Activated T-cell treated with anti-CD3 and anti-CD28 coated beads, Interleukin-2, amount 50 U/mL, for 1 hour (primary cell): ENCODE data around the gene ARL17B.
A peak's percentile ranks its signal among the peaks of the same experiment; 100 is the strongest.
"Not testable (repeated sequence)": the region's sequence is repeated elsewhere in the genome, so short reads cannot be mapped to it uniquely, and the experiment has no call there.

Experiments
- DNase-seq: peaks from one replicate; pipeline ENCODE4 v3.0.0-alpha.2; 2020

Gene ARL17B

GRCh38 chr17:46287587-46287986 lies 74.0 kb downstream of the ARL17B start:
- DNase-seq, result not testable (repeated sequence)

- DNase-seq, result not testable (repeated sequence)
Measured at GRCh38 chr17:46286764-46287221, 74.8 kb downstream of the ARL17B start.

- not testable (repeated sequence) for DNase-seq
Measured at GRCh38 chr17:46285500-46285899, 76.1 kb downstream of the ARL17B start.

- not testable (repeated sequence) for DNase-seq
Measured at GRCh38 chr17:46284467-46284866, 77.1 kb downstream of the ARL17B start.

- not testable (repeated sequence) for DNase-seq
Measured at GRCh38 chr17:46282635-46283034, 78.9 kb downstream of the ARL17B start.

GRCh38 chr17:46281336-46281735 lies 80.2 kb downstream of the ARL17B start:
- DNase-seq, result not testable (repeated sequence)

GRCh38 chr17:46276728-46277479 lies 84.7 kb downstream of the ARL17B start:
- not testable (repeated sequence) for DNase-seq

- no peak for DNase-seq
Measured at GRCh38 chr17:46274238-46274637, 87.3 kb downstream of the ARL17B start.

- DNase-seq, result no peak
Measured at GRCh38 chr17:46273541-46274236, 87.9 kb downstream of the ARL17B start.

- no peak for DNase-seq
Measured at GRCh38 chr17:46270032-46270431, 91.5 kb downstream of the ARL17B start.

- peak; percentile 86 for DNase-seq
Measured at GRCh38 chr17:46266656-46267544, 94.7 kb downstream of the ARL17B start.

- DNase-seq, result not testable (repeated sequence)
Measured at GRCh38 chr17:46266063-46266655, 95.4 kb downstream of the ARL17B start.

- DNase-seq, result peak; percentile 45
Measured at GRCh38 chr17:46264456-46265198, 96.9 kb downstream of the ARL17B start.

GRCh38 chr17:46262271-46262670 lies 99.3 kb downstream of the ARL17B start:
- DNase-seq, result no peak

GRCh38 chr17:46259845-46260661 lies 101.5 kb downstream of the ARL17B start:
- peak; percentile 27 for DNase-seq

- DNase-seq, result not testable (repeated sequence)
Measured at GRCh38 chr17:46256369-46256768, 105.2 kb downstream of the ARL17B start.

GRCh38 chr17:46254215-46254614 lies 107.4 kb downstream of the ARL17B start:
- not testable (repeated sequence) for DNase-seq

GRCh38 chr17:46253722-46254121 lies 107.8 kb downstream of the ARL17B start:
- peak; percentile 79 for DNase-seq

GRCh38 chr17:46252804-46253203 lies 108.8 kb downstream of the ARL17B start:
- DNase-seq, result not testable (repeated sequence)

- not testable (repeated sequence) for DNase-seq
Measured at GRCh38 chr17:46249153-46249552, 112.4 kb downstream of the ARL17B start.
